NCI-H524 treated with DMSO at 0.1 percent for 48 hours (cell line): ENCODE measurements around the gene SAV1.
"Not testable (repeated sequence)": the region's sequence is repeated elsewhere in the genome, so short reads cannot be mapped to it uniquely, and the experiment has no call there.

ENCODE experiments used
- DNase-seq: peaks from one replicate; lab custom pipeline; 2025; lab: John Stamatoyannopoulos, UW

The SAV1 gene

GRCh38 chr14:50665300-50665699 lies 2.8 kb downstream of the SAV1 start:
- DNase-seq = not testable (repeated sequence)

DNA sequence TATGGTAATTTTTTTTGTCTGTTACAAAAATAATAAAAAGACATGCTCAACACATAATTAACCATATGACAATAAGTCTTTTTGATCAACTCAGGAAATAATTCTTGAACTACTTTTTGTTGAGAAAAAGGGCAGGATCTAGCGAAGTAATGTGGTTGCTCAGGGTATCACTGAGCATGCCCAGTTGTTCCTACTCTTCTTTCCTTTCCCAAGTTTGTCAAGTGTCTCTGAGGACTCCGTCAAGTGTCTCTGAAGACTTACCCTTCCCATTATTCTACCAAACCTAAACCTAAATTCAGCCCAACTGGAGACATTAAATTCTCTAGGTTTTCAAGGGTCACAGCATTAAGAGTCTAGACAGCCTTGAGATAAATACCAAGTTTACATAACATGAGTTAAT lies 3.5 kb downstream of the SAV1 start:
- DNase-seq = not testable (repeated sequence)

GRCh38 chr14:50659327-50659974 lies 8.7 kb downstream of the SAV1 start:
- no peak for DNase-seq

DNA sequence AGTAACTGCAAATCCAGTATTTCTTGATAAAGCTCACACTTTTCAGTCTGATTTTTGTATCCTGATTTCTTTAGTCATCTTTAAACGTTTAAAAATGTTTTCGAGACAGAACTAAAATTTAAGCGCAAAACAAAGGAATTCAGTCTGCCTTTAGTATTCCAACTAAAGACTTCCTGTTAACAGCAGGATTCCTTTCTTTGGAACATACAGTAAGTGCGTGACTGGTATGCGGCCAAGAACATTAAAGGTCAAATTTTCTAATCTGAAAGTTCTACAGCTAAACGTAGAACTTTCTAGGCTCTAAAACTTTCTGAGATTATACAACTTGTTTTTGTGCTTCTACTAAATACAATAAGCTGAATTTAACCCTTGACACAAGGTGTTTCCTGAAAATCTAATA lies 9.9 kb downstream of the SAV1 start:
- DNase-seq = no peak

GRCh38 chr14:50657753-50658152 lies 10.4 kb downstream of the SAV1 start:
- no peak for DNase-seq

GRCh38 chr14:50656776-50657175 lies 11.3 kb downstream of the SAV1 start:
- no peak for DNase-seq

GRCh38 chr14:50649691-50650090 lies 18.4 kb downstream of the SAV1 start:
- no peak for DNase-seq

GRCh38 chr14:50647753-50648152 lies 20.4 kb downstream of the SAV1 start:
- no peak for DNase-seq

DNA sequence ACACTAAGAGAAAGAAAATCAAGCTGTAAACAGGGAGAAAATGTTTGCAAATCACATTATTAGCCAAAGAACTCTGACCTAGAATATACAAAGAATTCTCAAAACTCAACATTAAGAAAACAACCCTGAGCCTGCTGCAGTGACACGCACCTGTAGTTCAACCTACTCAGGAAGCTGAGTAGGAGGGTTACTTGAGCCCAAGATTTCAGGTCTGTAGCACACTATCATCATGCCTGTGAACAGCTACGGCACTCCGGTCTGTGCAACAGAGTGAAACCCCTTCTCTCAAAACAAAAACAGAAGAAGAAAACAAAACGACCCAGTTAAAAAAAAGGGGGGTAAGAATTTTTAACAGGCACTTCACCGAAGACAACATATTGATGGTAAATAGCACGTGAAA lies 20.8 kb downstream of the SAV1 start:
- DNase-seq = no peak

DNA sequence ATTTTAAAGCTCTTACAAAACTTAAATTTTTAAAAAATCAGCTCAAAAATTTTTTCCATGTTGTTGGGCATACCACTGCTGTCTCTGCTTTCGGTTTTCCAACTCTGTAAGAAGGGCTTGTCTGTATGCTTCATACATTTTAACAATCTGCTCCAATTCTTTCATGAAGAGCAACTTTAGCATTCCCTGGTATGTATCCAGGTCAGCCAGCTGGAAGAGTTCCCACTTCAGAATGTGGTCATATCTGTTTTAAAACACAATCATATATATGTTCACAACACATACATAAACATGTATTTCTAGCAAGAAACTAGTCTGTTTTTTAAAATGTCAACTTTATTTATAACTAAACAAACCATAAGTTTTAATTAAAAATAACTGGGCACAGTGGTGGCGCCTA lies 33.0 kb downstream of the SAV1 start:
- no peak for DNase-seq

DNA sequence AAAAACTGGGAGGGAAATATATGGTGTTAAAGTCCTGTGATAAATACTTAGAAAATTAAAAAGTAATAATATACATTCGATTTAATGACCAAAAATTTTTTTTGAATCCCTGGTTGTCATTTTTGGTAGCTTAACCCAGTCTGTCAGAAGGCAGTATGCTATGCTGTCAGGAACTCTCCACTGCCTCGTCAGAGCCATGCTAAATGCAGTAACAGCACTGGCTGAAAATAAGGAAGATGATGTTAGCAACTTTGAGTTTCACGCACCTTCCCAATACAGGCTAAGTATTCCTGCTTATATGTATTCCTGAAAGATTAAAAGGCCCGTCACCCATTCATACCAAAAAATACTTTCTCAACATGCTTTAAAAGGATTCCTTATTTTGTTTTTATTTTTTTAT lies 34.2 kb downstream of the SAV1 start:
- DNase-seq = no peak

DNA sequence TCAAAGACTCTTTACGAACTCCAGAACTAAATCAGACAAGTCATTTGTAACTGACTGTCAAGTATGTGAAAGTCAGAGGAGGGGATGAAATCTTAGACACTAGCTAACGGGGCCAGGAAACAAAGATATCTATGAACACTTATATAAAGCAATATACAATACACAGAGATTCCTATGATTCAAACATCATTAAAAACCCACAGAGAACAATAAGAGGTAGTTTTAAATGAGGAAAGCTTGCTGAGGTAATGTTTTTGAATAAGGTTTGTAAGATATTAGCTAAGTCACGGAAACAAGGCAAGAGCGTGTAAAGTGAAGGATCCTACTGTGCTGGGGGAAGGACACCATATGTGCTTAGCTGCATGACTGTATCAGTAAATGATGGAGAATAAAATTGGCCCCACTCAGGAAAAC lies 36.7 kb downstream of the SAV1 start:
- no peak for DNase-seq

GRCh38 chr14:50624947-50625346 lies 43.2 kb downstream of the SAV1 start:
- not testable (repeated sequence) for DNase-seq

- no peak for DNase-seq
These were observed 43.7 kb downstream of the SAV1 start for GRCh38 chr14:50624447-50624846.

- DNase-seq = no peak
These were observed 45.1 kb downstream of the SAV1 start for GRCh38 chr14:50622978-50623377.

GRCh38 chr14:50620341-50620740 lies 47.8 kb downstream of the SAV1 start:
- DNase-seq = no peak

DNA sequence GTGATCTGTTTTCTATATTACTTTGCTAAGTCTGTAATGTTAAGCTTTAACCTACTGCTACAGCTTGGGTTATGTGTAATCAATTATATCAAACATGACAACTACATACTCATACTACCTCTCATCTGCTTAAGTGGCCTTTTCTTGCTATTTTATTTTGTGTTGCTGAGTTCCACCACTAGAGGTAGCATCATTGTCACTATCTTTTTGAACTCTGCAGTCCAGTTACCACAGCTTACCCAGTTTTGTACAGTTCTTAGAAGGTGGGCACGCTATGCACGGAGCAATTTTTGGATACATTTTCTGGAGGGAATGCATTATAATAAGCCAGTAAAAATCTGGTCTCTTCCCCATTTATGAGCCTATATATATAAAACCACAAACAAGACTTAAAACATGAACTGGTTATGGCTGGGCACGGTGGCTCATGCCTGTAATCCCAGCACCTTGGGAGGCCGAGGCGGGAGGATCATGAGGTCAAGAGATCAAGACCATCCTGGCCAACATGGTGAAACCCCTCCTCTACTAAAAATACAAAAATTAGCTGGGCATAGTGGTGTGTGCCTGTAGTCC lies 48.5 kb downstream of the SAV1 start:
- DNase-seq = peak; percentile 43

GRCh38 chr14:50616275-50616674 lies 51.8 kb downstream of the SAV1 start:
- DNase-seq = no peak

- no peak for DNase-seq
These were observed 52.6 kb downstream of the SAV1 start for GRCh38 chr14:50615552-50615951.

DNA sequence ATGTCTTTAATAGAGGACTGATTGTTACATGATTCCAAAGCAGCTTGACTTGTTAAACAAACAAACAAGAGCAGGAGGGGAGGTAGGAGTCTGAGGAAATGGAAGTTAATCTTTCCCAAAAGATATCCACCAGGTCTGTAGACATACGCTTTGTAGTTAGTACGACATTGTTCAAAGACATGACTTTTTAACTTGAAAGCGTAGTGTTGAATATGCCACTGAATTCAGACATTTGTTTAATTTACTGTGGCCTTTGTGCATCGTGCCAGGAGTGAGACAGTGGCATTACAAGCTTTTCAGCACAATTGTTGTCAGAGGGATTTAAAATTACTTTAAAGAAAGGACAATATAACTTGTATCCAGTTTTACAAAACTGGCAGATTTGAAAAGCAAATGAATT lies 53.0 kb downstream of the SAV1 start:
- DNase-seq = no peak

- DNase-seq = no peak
These were observed 55.3 kb downstream of the SAV1 start for GRCh38 chr14:50612806-50613205.

DNA sequence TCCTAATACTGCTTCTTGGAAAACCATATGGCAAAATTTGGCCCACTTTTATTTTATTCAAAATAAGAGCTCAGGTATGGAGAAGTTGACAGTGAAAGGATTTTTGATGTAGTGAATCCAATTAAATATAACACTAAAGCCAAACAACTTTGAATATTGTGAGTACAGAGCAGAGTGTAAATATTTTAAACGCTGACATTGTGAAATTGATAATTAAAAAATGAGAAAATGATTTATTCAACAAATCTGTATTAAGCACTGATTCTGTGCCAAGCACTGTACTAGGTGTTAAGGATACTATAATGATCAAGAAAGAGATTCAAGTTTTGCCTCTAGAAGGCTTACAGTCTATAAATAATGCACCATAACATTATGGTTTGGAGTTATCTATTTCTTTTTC lies 57.6 kb downstream of the SAV1 start:
- DNase-seq = no peak

GRCh38 chr14:50608302-50608851 lies 59.7 kb downstream of the SAV1 start:
- no peak for DNase-seq

GRCh38 chr14:50607761-50608160 lies 60.3 kb downstream of the SAV1 start:
- DNase-seq = no peak
